IMR-90 (cell line): ENCODE data around the gene SMOC1. TPM values are rescaled to one million over a fixed set of nuclear protein-coding genes. Genes with fewer than 3 reads are reported as not detected.

Experiments
- ATAC-seq: fragments of 200-7000 bp; cut with Tn5 transposase; 2 replicates; pipeline ENCODE4 v1.9.1; 2020; ENCODE audit warnings: low read depth, mild to moderate bottlenecking, moderate library complexity
- BruUV-seq: library from RNA; stranded (reverse); fragments of 400-500 nt; replicated peaks from 2 replicates; lab custom pipeline; 2021; lab: Mats Ljungman, UMichigan
- CTCF ChIA-PET: fragments of 300-600 bp; formaldehyde crosslinking; extraction: SDS; loops from one replicate; lab custom pipeline; 2021; ENCODE audit warnings: antibody characterized with exemption; lab: Yijun Ruan, JAX
- POLR2A ChIA-PET: fragments of 300-600 bp; sonication (Branson Sonifier 250); formaldehyde crosslinking; loops from one replicate; lab custom pipeline; 2022; ENCODE audit warnings: antibody characterized with exemption; ENCODE audit not compliant: unreplicated experiment; lab: Charles Lee
- DNase-seq: peaks from one replicate; pipeline ENCODE4 v3.0.0; 2013
- H2AFZ ChIP-seq: replicated peaks from 2 replicates; pipeline ENCODE3; 2013; ENCODE audit warnings: low read length, mild to moderate bottlenecking; ENCODE audit not compliant: poor library complexity
- H2AK5ac ChIP-seq: 2 replicates; pipeline ENCODE4 v1.6.1; 2013; ENCODE audit warnings: low read depth, low read length, inconsistent platforms
- H2AK9ac ChIP-seq: replicated peaks from 2 replicates; pipeline ENCODE3; 2013; ENCODE audit warnings: mild to moderate bottlenecking, low read depth, low read length, moderate library complexity; ENCODE audit not compliant: poor library complexity
- H2BK120ac ChIP-seq: 2 replicates; pipeline ENCODE4 v1.6.1; 2013; ENCODE audit warnings: low read depth, low read length, inconsistent platforms
- H2BK15ac ChIP-seq: 3 replicates; pipeline ENCODE4 v1.6.1; 2013; ENCODE audit warnings: low read depth, low read length, inconsistent platforms
- H2BK20ac ChIP-seq: 2 replicates; pipeline ENCODE4 v1.6.1; 2013; ENCODE audit warnings: low read depth, mild to moderate bottlenecking, inconsistent platforms, low read length, moderate library complexity
- H2BK5ac ChIP-seq: 2 replicates; pipeline ENCODE4 v1.6.1; 2013; ENCODE audit warnings: mild to moderate bottlenecking, low read depth, low read length, inconsistent platforms; ENCODE audit not compliant: poor library complexity, severe bottlenecking
- H3K14ac ChIP-seq: replicated peaks from 2 replicates; pipeline ENCODE4 v1.6.1; 2013; ENCODE audit warnings: low read depth, low read length, inconsistent platforms
- H3K18ac ChIP-seq: 2 replicates; pipeline ENCODE4 v1.6.1; 2013; ENCODE audit warnings: low read depth, low read length, control low read depth
- H3K23ac ChIP-seq: 2 replicates; pipeline ENCODE4 v1.6.1; 2013; ENCODE audit warnings: low read depth, low read length, inconsistent platforms
- H3K27ac ChIP-seq: 2 replicates; pipeline ENCODE4 v1.5.1; 2013; ENCODE audit warnings: mild to moderate bottlenecking, control low read depth, low read length; ENCODE audit not compliant: insufficient read depth
- H3K27me3 ChIP-seq: 2 replicates; pipeline ENCODE4 v1.6.1; 2013; ENCODE audit warnings: low read length; ENCODE audit not compliant: control insufficient read depth, insufficient read depth
- H3K36me3 ChIP-seq: 2 replicates; pipeline ENCODE4 v1.6.1; 2013; ENCODE audit warnings: low read length, mixed read lengths; ENCODE audit not compliant: control insufficient read depth, insufficient read depth
- H3K4ac ChIP-seq: 2 replicates; pipeline ENCODE4 v1.6.1; 2013; ENCODE audit warnings: low read depth, low read length, inconsistent platforms
- H3K4me1 ChIP-seq: 2 replicates; pipeline ENCODE4 v1.6.1; 2013; ENCODE audit warnings: low read length, mixed read lengths; ENCODE audit not compliant: control insufficient read depth, insufficient read depth
- H3K4me2 ChIP-seq: 2 replicates; pipeline ENCODE4 v1.6.1; 2013; ENCODE audit warnings: low read depth, mild to moderate bottlenecking, control low read depth, low read length, moderate library complexity
- H3K4me3 ChIP-seq: 2 replicates; pipeline ENCODE4 v1.5.1; 2013; ENCODE audit warnings: low read depth, mild to moderate bottlenecking, control low read depth, low read length, moderate library complexity; ENCODE audit not compliant: insufficient read depth
- H3K56ac ChIP-seq: 2 replicates; pipeline ENCODE4 v1.6.1; 2013; ENCODE audit warnings: low read length, inconsistent platforms; ENCODE audit not compliant: insufficient read depth; ENCODE audit errors: extremely low read depth
- H3K79me1 ChIP-seq, 2 experiments: 2 replicates each; pipeline ENCODE4 v1.6.1; 2013; ENCODE audit warnings: low read length in 2 of 2, inconsistent platforms in 1 of 2, low read depth in 1 of 2
- H3K9ac ChIP-seq: 2 replicates; pipeline ENCODE4 v1.6.1; 2013; ENCODE audit warnings: low read depth, low read length, control low read depth
- H3K9me1 ChIP-seq: 2 replicates; pipeline ENCODE4 v1.6.1; 2013; ENCODE audit warnings: low read length, inconsistent platforms; ENCODE audit not compliant: insufficient read depth
- H3K9me3 ChIP-seq: 2 replicates; pipeline ENCODE4 v1.6.1; 2013; ENCODE audit warnings: low read length; ENCODE audit not compliant: control insufficient read depth, insufficient read depth
- H4K20me1 ChIP-seq: 2 replicates; pipeline ENCODE4 v1.6.1; 2013; ENCODE audit warnings: low read length, inconsistent platforms; ENCODE audit not compliant: insufficient read depth
- H4K5ac ChIP-seq: 2 replicates; pipeline ENCODE4 v1.6.1; 2013; ENCODE audit warnings: mild to moderate bottlenecking, low read depth, low read length, control low read depth
- H4K8ac ChIP-seq, 2 experiments: 2 replicates each; pipeline ENCODE4 v1.6.1; 2013; ENCODE audit warnings: low read depth in 2 of 2, low read length in 2 of 2, control low read depth in 1 of 2, inconsistent platforms in 1 of 2
- H4K91ac ChIP-seq: 2 replicates; pipeline ENCODE4 v1.6.1; 2013; ENCODE audit warnings: low read depth, low read length, inconsistent platforms; ENCODE audit not compliant: insufficient read depth
- BHLHE40 ChIP-seq: fragments of 150-350 bp; IDR thresholded peaks from 2 replicates; pipeline ENCODE4 v1.6.1; 2016; ENCODE audit warnings: mild to moderate bottlenecking, low read depth, low read length
- CEBPB ChIP-seq: IDR thresholded peaks from 2 replicates; pipeline ENCODE4 v1.6.1; 2012; ENCODE audit warnings: low read depth, low read length, improper control_type of control experiment
- CHD1 ChIP-seq: IDR thresholded peaks from 2 replicates; pipeline ENCODE4 v1.6.1; 2012; ENCODE audit warnings: low read depth, low read length, improper control_type of control experiment
- ELK1 ChIP-seq: fragments of 150-350 bp; IDR thresholded peaks from 2 replicates; pipeline ENCODE4 v1.6.1; 2016; ENCODE audit warnings: low read depth, mild to moderate bottlenecking, low read length, moderate library complexity, borderline replicate concordance
- FOS ChIP-seq: fragments of 150-350 bp; IDR thresholded peaks from 2 replicates; pipeline ENCODE4 v1.6.1; 2016; ENCODE audit warnings: low read depth, low read length
- MAFK ChIP-seq: IDR thresholded peaks from 2 replicates; pipeline ENCODE4 v1.6.1; 2012; ENCODE audit warnings: low read depth, low read length, improper control_type of control experiment
- MAZ ChIP-seq: IDR thresholded peaks from 2 replicates; pipeline ENCODE4 v1.6.1; 2012; ENCODE audit warnings: low read depth, mild to moderate bottlenecking, low read length, improper control_type of control experiment, moderate library complexity, borderline replicate concordance
- MXI1 ChIP-seq: IDR thresholded peaks from 2 replicates; pipeline ENCODE4 v1.6.1; 2012; ENCODE audit warnings: low read depth, mild to moderate bottlenecking, low read length, moderate library complexity, borderline replicate concordance
- NFE2L2 ChIP-seq: fragments of 150-350 bp; IDR thresholded peaks from 2 replicates; pipeline ENCODE4 v1.6.1; 2016; ENCODE audit warnings: low read depth, mild to moderate bottlenecking, low read length
- POLR2A ChIP-seq: IDR thresholded peaks from 2 replicates; pipeline ENCODE4 v1.6.1; 2012; ENCODE audit warnings: mild to moderate bottlenecking, low read depth, low read length
- RAD21 ChIP-seq: IDR thresholded peaks from 2 replicates; pipeline ENCODE4 v1.6.1; 2012; ENCODE audit warnings: low read length, improper control_type of control experiment
- RCOR1 ChIP-seq: IDR thresholded peaks from 2 replicates; pipeline ENCODE4 v1.6.1; 2012; ENCODE audit warnings: mild to moderate bottlenecking, low read length, improper control_type of control experiment; ENCODE audit not compliant: insufficient replicate concordance
- RFX5 ChIP-seq: IDR thresholded peaks from 2 replicates; pipeline ENCODE4 v1.8.0; 2012; ENCODE audit warnings: low read depth, mild to moderate bottlenecking, low read length, moderate library complexity
- SMC3 ChIP-seq: fragments of 150-350 bp; IDR thresholded peaks from 2 replicates; pipeline ENCODE4 v1.6.1; 2016; ENCODE audit warnings: low read depth, mild to moderate bottlenecking, antibody characterized with exemption, low read length, moderate library complexity
- WGBS, 2 experiments: methylation state at CpG; one replicate each; pipeline versions ENCODE4 v1.1.5 to v1.1.7; 2013; ENCODE audit warnings: missing lambda C conversion rate in 2 of 2; ENCODE audit not compliant: insufficient read length in 1 of 2; ENCODE audit errors: extremely low coverage in 2 of 2; 5-methylcytosine and 5-hydroxymethylcytosine counted together
- dilution Hi-C: fragments of 300-500 bp; cut with HindIII; formaldehyde crosslinking; loops from one replicate; pipeline ENCODE4 v1.14.3; 2018; ENCODE audit warnings: low sequenced_read_pairs; ENCODE audit not compliant: unreplicated experiment
- in situ Hi-C: fragments of 300-500 bp; cut with MboI; formaldehyde crosslinking; loops from 3 replicates; pipeline ENCODE4 v1.14.3; 2019; ENCODE audit warnings: low sequenced_read_pairs, inconsistent platforms, mixed read lengths
- intact Hi-C: fragments of 100-400 bp; cut with micrococcal nuclease; formaldehyde crosslinking; loops from 2 replicates; pipeline ENCODE4 v1.10.0; 2022
- polyA plus RNA-seq, 3 experiments: library from polyadenylated mRNA; depleted of rRNA; stranded (reverse); fragments of >200 nt; gene quantifications; 2 replicates each; pipeline ENCODE4 v1.2.3, GENCODE V29; 2012; ENCODE audit warnings: low replicate concordance in 1 of 3
- total RNA-seq: library from RNA; depleted of rRNA; stranded (reverse); fragments of >200 nt; gene quantifications from 2 replicates; pipeline ENCODE4 v1.2.3, GENCODE V29; 2012
- TF ChIP-seq, protein P1 (sequence below): fragments of 150-350 bp; IDR thresholded peaks from 2 replicates; pipeline ENCODE4 v1.6.1; 2017; ENCODE audit warnings: mild to moderate bottlenecking, antibody characterized with exemption, low read length, low read depth
- TF ChIP-seq, protein P2 (sequence below): conservative IDR thresholded peaks from 2 replicates; pipeline ENCODE4 v1.5.1; 2012; ENCODE audit warnings: mild to moderate bottlenecking, low read depth, low read length, improper control_type of control experiment

Gene SMOC1
- total and polyA plus RNA-seq, 2 of the 4 experiments (the other 2 are of a cell fraction) = 0.90 to 4.1 TPM

DNA sequence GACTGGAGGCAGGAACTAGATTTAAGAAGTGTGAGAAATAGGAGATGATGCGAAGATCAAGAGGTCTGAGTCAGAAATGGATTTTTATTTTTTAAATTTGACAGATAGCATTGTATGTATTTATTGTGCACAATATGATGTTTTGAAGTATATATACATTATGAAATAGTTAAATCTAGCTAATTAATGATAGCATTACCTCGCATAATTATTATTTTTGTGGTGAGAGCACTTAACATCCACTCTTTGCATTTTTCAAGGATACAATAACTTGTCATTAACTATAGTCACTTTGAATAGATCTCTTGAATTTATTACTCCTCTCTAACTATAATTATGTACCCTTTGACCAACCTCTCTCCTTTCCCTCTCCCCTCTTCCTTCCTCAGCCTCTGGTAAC lies 3.7 kb downstream of the SMOC1 start:
- DNase-seq = no peak
- no peak overlapping the region for H2BK5ac ChIP-seq
- H3K9ac ChIP-seq = no peak overlapping the region
- no peak overlapping the region for H2AFZ ChIP-seq
- intact Hi-C loops = no loop called here
- BruUV-seq = no TSS peak
- no peak for ATAC-seq
- CTCF ChIA-PET = interaction anchor here (1.4 kb wide), 1 partner anchor 20 kb away, joined by 4 read pairs; no protein-coding TSS in a partner anchor
- in situ Hi-C loops = loop anchor here (5.0 kb wide), 1 partner anchor 134 kb away; no protein-coding TSS in a partner anchor
- no peak overlapping the region for H3K4me2 ChIP-seq
- H3K56ac ChIP-seq = no peak overlapping the region
- H4K20me1 ChIP-seq = no peaks in the 10 kb centered on the region
- 0 out of 2 replicates have a peak, but pooled peaks cover 2% of the 10 kb centered on the region for H3K27me3 ChIP-seq
- no peak overlapping the region for H2AK5ac ChIP-seq
- TF ChIP-seq MAZ (no peak), RFX5 (no peak), FOS (no peak), RCOR1 (no peak), ELK1 (no peak), CHD1 (no peak), MAFK (no peak), NFE2L2 (no peak), POLR2A (no peak), RAD21 (no peak), SMC3 (no peak), BHLHE40 (no peak), CEBPB (no peak), MXI1 (no peak)
- TF ChIP-seq, protein P1, sequence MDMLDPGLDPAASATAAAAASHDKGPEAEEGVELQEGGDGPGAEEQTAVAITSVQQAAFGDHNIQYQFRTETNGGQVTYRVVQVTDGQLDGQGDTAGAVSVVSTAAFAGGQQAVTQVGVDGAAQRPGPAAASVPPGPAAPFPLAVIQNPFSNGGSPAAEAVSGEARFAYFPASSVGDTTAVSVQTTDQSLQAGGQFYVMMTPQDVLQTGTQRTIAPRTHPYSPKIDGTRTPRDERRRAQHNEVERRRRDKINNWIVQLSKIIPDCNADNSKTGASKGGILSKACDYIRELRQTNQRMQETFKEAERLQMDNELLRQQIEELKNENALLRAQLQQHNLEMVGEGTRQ = no peak
- TF ChIP-seq, protein P2, sequence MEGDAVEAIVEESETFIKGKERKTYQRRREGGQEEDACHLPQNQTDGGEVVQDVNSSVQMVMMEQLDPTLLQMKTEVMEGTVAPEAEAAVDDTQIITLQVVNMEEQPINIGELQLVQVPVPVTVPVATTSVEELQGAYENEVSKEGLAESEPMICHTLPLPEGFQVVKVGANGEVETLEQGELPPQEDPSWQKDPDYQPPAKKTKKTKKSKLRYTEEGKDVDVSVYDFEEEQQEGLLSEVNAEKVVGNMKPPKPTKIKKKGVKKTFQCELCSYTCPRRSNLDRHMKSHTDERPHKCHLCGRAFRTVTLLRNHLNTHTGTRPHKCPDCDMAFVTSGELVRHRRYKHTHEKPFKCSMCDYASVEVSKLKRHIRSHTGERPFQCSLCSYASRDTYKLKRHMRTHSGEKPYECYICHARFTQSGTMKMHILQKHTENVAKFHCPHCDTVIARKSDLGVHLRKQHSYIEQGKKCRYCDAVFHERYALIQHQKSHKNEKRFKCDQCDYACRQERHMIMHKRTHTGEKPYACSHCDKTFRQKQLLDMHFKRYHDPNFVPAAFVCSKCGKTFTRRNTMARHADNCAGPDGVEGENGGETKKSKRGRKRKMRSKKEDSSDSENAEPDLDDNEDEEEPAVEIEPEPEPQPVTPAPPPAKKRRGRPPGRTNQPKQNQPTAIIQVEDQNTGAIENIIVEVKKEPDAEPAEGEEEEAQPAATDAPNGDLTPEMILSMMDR = no peak
- no peak overlapping the region for H4K5ac ChIP-seq
- H3K4me3 ChIP-seq = no peak overlapping the region
- no peak overlapping the region for H2BK20ac ChIP-seq
- dilution Hi-C loops = no loop called here
- no peak overlapping the region for H3K27ac ChIP-seq
- peaks cover 12% of the 10 kb centered on the region for H3K4me1 ChIP-seq
- H4K91ac ChIP-seq = no peak overlapping the region
- no peak overlapping the region for H3K4ac ChIP-seq
- H3K36me3 ChIP-seq = no peaks in the 10 kb centered on the region
- no CpG with 5 or more reads among the region's 2 CpGs for WGBS, 2 experiments
- no peak overlapping the region for H2AK9ac ChIP-seq
- H3K79me1 ChIP-seq = peaks cover 2 to 6% of the 10 kb centered on the region in 2 experiments; a peak in 2 of 4 replicates
- H2BK120ac ChIP-seq = no peak overlapping the region
- POLR2A ChIA-PET = no interaction called here
- H3K18ac ChIP-seq = no peak overlapping the region
- no peaks in the 10 kb centered on the region for H3K9me3 ChIP-seq
- H3K14ac ChIP-seq = no peak overlapping the region
- H3K23ac ChIP-seq = no peak overlapping the region
- no peak overlapping the region for H4K8ac ChIP-seq
- no peak overlapping the region for H2BK15ac ChIP-seq
- H3K9me1 ChIP-seq = 0 out of 2 replicates have a peak, but pooled peaks cover 2% of the 10 kb centered on the region
